Measurements from ENCODE around the gene IDE. TPM values are rescaled to one million over a fixed set of nuclear protein-coding genes. Genes with fewer than 3 reads are reported as not detected.

IDE gene
- total and polyA plus RNA-seq, 2 donors (not counting 3 experiments of a cell fraction or from before 2014, with no cell fraction given) = 10.7 to 52.6 TPM

- TF ChIP-seq POLR2AphosphoS5 (IDR thresholded peaks at IDR 0.05; ENCODE audit: insufficient read depth, low read depth, low read length) = no peak
- DNase-seq (ENCODE audit: low read depth, low spot score) (no peak), FAIRE-seq (no peak)
- ChIA-PET POLR2A (no interaction called here), CTCF (interaction anchor here (1.0 kb wide), 1 partner anchor 325 kb away, joined by 3 read pairs; no protein-coding TSS in a partner anchor)
- no TSS peak for BruUV-seq (replicated peaks)
- Histone ChIP-seq H3K4me1 (ENCODE audit: control insufficient read depth, extremely low read depth, insufficient read depth, low read length) (no peaks in the 10 kb centered on the region), H4K20me1 (replicated peaks; ENCODE audit: control insufficient read depth, extremely low read depth, insufficient read depth, low read length) (no peaks in the 10 kb centered on the region), H3K9ac (replicated peaks; ENCODE audit: extremely low read depth, insufficient read depth, low read length) (no peak overlapping the region), H3K9me1 (replicated peaks; ENCODE audit: control insufficient read depth, extremely low read depth, insufficient read depth, low read length) (no peaks in the 10 kb centered on the region), H3K27me3 (ENCODE audit: control insufficient read depth in 2 of 2, insufficient read depth in 2 of 2, low read length in 2 of 2) (peaks cover 1 to 3% of the 10 kb centered on the region in 2 experiments), H3K27ac (ENCODE audit: insufficient read depth, low read depth, low read length) (no peak overlapping the region), H3K4me2 (ENCODE audit: insufficient read depth, low read length) (no peak overlapping the region), H3K4me3 (replicated peaks in 1 of 3; ENCODE audit: insufficient read depth in 1 of 3, low read depth in 1 of 3, low read length in 3 of 3) (no peak overlapping the region), H3K9me3 (replicated peaks; ENCODE audit: control insufficient read depth, insufficient read depth, low read length) (no peaks in the 10 kb centered on the region), H3K79me2 (ENCODE audit: control insufficient read depth, insufficient read depth, low read length) (no peaks in the 10 kb centered on the region), H3K36me3 (ENCODE audit: control insufficient read depth in 2 of 2, extremely low read depth in 1 of 2, insufficient read depth in 2 of 2, low read length in 2 of 2) (no peaks in the 10 kb centered on the region), H2AFZ (ENCODE audit: low read depth, low read length) (no peak overlapping the region)
- dilution Hi-C loops (cut with MboI; ENCODE audit: extremely low pct_ligation_motif_present, low sequenced_read_pairs) (no loop called here), intact Hi-C loops (cut with micrococcal nuclease) (no loop called here)
Observed at GRCh38 chr10:92413011-92413410, 160.9 kb downstream of the IDE start.

- TF ChIP-seq CTCF (IDR thresholded peaks at IDR 0.05; ENCODE audit: extremely low read depth in 1 of 2, insufficient read depth in 1 of 2, low read depth in 1 of 2, low read length in 2 of 2) (no peak), GATA2 (IDR thresholded peaks at IDR 0.05; ENCODE audit: insufficient read depth, insufficient read length, low read depth, low read length) (no peak), FOS (IDR thresholded peaks at IDR 0.05; ENCODE audit: borderline replicate concordance, insufficient read depth, low read length) (no peak), MYC (IDR thresholded peaks at IDR 0.05; ENCODE audit: low read depth, low read length) (no peak), JUN (IDR thresholded peaks at IDR 0.05; ENCODE audit: borderline replicate concordance, insufficient read depth, insufficient read length, low read depth) (no peak), POLR2AphosphoS5 (IDR thresholded peaks at IDR 0.05; ENCODE audit: insufficient read depth, low read depth, low read length) (no peak), MAX (IDR thresholded peaks at IDR 0.05; ENCODE audit: insufficient read depth, insufficient read length) (no peak), EZH2 (IDR thresholded peaks at IDR 0.05; ENCODE audit: borderline replicate concordance, low read depth, low read length, severe bottlenecking) (no peak), POLR2A (IDR thresholded peaks at IDR 0.05; ENCODE audit: low read depth, low read length) (no peak)
- Histone ChIP-seq H4K20me1 (replicated peaks; ENCODE audit: control insufficient read depth, extremely low read depth, insufficient read depth, low read length) (no peaks in the 10 kb centered on the region), H3K9me3 (replicated peaks; ENCODE audit: control insufficient read depth, insufficient read depth, low read length) (no peaks in the 10 kb centered on the region), H3K27ac (ENCODE audit: insufficient read depth, low read depth, low read length) (no peak overlapping the region), H3K27me3 (ENCODE audit: control insufficient read depth in 2 of 2, insufficient read depth in 2 of 2, low read length in 2 of 2) (peaks cover 0 to 1% of the 10 kb centered on the region in 2 experiments), H3K79me2 (ENCODE audit: control insufficient read depth, insufficient read depth, low read length) (no peaks in the 10 kb centered on the region), H3K9me1 (replicated peaks; ENCODE audit: control insufficient read depth, extremely low read depth, insufficient read depth, low read length) (no peaks in the 10 kb centered on the region), H3K4me2 (ENCODE audit: insufficient read depth, low read length) (no peak overlapping the region), H3K4me1 (ENCODE audit: control insufficient read depth, extremely low read depth, insufficient read depth, low read length) (no peaks in the 10 kb centered on the region), H3K4me3 (replicated peaks in 1 of 3; ENCODE audit: insufficient read depth in 1 of 3, low read depth in 1 of 3, low read length in 3 of 3) (no peak overlapping the region), H3K9ac (replicated peaks; ENCODE audit: extremely low read depth, insufficient read depth, low read length) (no peak overlapping the region), H2AFZ (ENCODE audit: low read depth, low read length) (no peak overlapping the region), H3K36me3 (ENCODE audit: control insufficient read depth in 2 of 2, extremely low read depth in 1 of 2, insufficient read depth in 2 of 2, low read length in 2 of 2) (no peaks in the 10 kb centered on the region)
- dilution Hi-C loops (cut with MboI; ENCODE audit: extremely low pct_ligation_motif_present, low sequenced_read_pairs) (no loop called here), intact Hi-C loops (cut with micrococcal nuclease) (no loop called here)
- POLR2A ChIA-PET = no interaction called here
- CTCF ChIA-PET = no interaction called here
- no peak for FAIRE-seq
- no peak for DNase-seq (ENCODE audit: low read depth, low spot score)
- no TSS peak for BruUV-seq (replicated peaks)
Observed at GRCh38 chr10:92411406-92411805, 162.5 kb downstream of the IDE start.
